Activated T-cell treated with anti-CD3 and anti-CD28 coated beads, Interleukin-2, amount 50 U/mL, for 48 hours (primary cell): ENCODE results near the gene PER3.
"Not testable (repeated sequence)": the region's sequence is repeated elsewhere in the genome, so short reads cannot be mapped to it uniquely, and the experiment has no call there.

Experiments used
- DNase-seq, 2 experiments: peaks; one replicate each; pipeline ENCODE4 v3.0.0-alpha.2; 2020

The PER3 gene

GRCh38 chr1:7780976-7781375 lies 3.1 kb upstream of the PER3 start:
- no peak for DNase-seq

GRCh38 chr1:7781501-7781900 lies 2.6 kb upstream of the PER3 start:
- no peak for DNase-seq

GRCh38 chr1:7781923-7782495 lies 2.1 kb upstream of the PER3 start:
- DNase-seq: peak in 1 of 2 experiments; percentile 24

DNA sequence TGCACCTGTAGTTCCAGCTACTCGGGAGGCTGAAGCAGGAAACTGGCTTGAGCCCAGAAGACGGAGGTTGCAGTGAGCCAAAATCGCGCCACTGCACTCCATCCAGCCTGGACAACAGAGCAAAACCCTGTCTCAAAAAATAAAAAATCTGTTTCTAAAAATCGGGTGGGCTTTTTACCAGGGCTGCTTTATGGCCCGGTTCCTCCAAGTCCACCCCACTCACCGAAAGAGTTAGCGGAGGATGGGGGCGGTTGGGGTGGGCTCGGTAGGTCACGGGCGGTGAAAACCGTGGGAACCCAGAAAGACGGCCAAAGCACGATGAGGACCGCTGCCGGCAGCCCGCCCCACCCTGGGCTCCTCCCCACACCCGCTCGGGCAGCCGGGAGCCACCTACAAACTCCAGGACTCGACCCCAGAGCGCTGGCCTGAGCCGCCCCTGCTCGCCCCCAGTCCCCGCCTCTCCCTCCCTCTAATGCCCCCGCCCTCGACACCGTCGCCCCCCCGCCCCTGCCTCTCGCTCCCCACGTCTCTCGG lies 846 bp upstream of the PER3 start:
- DNase-seq: peak; percentile 31 to 50

DNA sequence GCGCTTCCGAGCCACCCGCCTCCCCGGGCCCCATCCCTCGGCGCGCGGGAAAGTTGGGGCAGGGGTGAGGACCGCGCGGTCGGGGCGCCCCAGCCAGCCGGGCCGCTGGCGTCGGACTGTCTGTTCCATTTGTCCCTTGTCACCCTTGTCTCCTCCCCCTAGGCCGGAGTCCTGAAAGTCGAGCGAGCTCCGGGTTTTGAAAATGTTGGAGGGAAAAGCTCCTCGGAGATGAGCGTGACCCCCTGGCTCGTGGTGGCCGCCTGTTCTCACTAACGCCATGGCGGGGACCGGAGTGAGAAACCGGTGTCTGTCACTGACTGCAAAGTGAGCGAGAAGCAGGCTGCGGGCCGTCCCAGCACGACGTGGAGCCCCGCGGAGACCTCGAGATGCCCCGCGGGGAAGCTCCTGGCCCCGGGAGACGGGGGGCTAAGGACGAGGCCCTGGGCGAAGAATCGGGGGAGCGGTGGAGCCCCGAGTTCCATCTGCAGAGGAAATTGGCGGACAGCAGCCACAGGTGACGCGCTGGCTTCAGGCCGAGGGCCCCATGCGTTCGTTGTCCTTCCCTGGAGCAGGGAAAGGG lies 491 bp downstream of the PER3 start:
- no peak for DNase-seq

DNA sequence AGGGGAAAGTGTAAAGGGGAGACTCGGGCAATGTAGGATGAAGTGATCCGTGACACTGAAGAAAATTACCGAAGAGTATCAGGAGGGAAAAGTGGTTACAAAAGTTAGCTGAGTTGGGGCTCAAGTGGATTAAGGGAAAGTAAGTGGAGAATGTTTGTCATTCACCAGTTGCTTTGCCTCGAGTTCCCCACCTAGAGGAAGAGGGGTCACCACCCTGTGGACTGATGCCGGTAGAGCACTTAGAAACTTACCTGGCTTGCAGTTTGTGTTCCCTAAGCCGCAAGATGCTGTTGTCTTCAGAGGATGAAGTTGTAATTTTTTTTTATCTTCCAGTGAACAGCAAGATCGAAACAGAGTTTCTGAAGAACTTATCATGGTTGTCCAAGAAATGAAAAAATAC lies 1.0 kb downstream of the PER3 start:
- no peak for DNase-seq

GRCh38 chr1:7786795-7787194 lies 2.7 kb downstream of the PER3 start:
- DNase-seq: no peak

DNA sequence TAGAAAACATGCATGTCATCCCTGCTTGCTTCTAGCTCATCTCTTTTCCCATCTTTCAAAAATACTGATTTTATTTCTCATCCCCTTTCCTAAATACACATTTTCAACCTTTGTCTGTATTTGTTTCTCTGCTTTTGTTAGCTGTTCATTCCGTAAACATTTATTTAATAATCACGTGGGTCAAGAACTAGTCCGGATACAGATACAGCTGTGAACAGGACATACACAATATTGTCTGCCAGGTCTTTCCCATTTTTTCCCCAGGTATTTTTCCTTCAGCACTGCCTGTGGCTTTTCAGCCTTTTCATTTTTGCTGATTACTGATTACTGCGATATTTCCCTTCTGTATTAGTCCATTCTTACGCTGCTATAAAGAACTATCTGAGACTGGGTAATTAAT lies 5.7 kb downstream of the PER3 start:
- DNase-seq: no peak

- DNase-seq: not testable (repeated sequence)
Observed at GRCh38 chr1:7791027-7791426, 6.9 kb downstream of the PER3 start.

GRCh38 chr1:7795406-7795805 lies 11.3 kb downstream of the PER3 start:
- DNase-seq: no peak

GRCh38 chr1:7805460-7805859 lies 21.4 kb downstream of the PER3 start:
- no peak for DNase-seq

DNA sequence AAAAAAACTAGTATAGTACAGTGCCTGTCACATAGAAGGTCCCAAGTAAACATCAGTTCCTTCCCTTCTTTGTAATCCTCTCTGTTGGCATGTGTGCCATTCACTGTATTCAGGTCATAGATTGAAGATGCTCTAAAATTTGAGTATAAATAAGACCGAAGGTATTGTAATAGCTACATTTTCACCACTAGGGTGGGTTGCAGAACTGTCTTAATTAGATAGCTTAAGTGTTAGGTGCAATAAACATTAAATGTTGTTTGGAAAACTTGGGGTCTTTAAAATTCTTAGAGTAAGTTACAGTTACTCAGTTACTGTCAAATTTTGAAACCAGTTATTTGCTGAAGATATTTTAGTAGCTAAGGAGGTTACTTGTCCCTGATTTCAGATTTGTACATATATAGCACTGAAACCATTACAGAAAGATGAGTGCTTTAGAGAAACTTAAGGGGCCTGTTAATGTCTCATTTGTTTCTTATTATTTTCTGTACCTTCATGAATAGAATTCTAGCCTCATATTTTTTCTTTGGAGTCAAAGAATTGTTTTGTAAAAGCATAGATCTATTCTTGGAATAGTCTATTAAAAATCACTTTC lies 24.3 kb downstream of the PER3 start:
- no peak for DNase-seq

DNA sequence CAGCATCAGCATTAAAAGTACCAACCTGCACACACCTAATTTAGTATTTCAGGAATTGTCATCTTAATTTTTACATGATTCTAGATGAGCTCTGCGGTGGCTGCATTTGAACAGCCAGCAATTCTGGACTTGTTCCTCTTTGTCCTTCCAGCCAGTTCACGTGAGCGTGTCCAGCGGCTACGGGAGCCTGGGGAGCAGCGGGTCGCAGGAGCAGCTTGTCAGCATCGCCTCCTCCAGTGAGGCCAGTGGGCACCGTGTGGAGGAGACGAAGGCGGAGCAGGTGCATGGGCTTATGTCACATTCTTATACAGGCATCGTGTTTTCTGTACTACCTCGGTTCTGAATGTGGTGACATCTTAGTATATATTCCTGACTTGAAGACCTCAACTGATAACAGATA lies 25.7 kb downstream of the PER3 start:
- DNase-seq: no peak

- DNase-seq: peak; percentile 52 to 70
Observed at GRCh38 chr1:7810395-7810794, 26.3 kb downstream of the PER3 start.

DNA sequence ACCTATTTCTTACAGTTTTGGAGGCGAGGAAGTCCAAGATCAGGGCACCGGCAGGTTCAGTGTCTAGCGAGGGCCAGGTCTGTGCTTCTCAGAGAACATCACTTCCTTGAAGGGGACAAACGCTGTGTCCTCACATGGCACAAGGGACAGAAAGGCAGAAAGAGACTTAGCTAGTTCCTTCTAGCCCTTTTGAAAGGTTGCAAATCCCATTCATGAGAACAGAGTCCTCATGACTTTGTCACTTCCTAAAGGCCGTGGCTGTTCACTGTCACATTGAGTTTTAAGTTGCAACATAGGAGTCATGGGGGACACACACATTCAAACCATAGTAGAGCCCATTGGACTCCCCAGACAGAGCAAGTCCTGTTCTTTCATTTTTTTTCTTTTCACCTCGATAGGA lies 27.4 kb downstream of the PER3 start:
- DNase-seq: no peak

GRCh38 chr1:7813677-7814373 lies 29.7 kb downstream of the PER3 start:
- no peak for DNase-seq

DNA sequence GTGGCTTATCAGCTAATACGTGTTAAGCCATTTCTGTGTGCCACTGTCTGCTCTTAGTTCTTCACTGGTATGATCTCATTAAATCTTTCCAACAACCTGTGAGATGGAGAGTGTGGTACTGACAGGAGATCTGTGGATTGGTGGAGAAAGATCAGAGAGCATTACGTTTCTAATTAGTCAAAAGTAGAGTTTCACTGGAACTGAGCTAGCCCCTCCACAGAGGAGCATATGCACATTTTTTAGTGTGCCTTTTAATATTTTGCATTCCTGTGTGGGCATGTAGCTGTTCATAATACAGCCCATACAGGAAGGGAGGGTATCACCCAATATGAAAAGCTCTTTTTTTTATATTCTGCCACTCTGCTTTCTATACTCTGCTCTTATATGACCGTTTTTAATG lies 37.2 kb downstream of the PER3 start:
- no peak for DNase-seq

DNA sequence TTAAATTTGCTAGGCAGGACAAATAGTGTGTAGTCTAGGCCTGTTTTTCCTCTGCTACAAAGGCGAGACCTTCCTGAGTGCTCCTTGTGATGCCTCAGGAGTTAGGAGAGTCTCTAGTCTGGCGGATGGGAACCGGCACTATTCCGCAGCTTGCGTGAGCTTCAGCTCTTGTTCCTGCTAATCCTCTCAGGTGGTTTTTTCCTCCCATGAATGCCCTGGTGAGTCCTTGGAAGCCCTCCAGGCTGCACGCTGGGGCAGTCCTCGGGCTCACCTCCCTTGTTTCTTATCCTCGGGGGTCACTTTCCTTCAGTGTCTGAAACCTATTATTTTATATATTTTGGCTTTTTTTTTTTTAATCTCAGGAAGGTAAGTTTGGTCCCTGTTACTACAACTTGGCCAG lies 40.6 kb downstream of the PER3 start:
- no peak for DNase-seq

- DNase-seq: no peak
Observed at GRCh38 chr1:7826363-7826762, 42.3 kb downstream of the PER3 start.

- DNase-seq: peak; percentile 57 to 59
Observed at GRCh38 chr1:7827126-7827955, 43.2 kb downstream of the PER3 start.

DNA sequence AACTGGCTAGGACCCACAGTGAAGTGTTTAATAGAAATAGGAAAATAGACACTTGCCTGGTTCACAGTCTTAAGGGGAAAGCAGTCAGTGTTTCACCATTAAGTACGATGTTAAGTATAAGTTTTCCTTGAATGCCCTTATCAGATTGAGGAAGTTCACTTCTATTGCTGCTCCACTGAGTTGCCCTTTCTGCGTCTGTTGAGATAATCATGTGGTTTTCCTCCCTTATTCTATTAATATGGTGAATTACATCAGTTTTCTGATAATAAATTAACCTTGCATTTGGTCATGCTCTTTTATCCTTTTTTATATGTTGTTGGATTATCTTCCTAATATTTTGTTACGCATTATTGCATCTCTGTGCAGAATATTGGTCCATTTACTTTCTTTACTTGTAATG lies 47.4 kb downstream of the PER3 start:
- DNase-seq: no peak

DNA sequence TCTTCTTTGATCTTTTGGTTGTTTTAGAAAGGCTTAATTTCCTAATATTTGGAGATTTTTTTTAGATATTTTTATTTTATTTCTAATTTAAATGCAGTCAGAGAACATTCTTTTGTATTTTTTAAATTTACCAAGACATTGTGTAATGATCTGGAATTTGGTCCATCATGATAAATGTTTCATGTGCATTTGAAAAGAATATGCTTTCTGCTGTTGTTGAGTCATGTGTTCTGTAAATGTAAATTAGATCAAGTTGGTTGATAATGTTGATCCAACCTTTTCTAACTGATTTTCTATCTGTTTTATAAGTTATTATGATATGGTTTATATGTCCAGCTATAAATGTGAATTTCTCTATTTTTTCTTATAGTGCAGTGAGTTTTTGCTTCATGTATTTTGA lies 48.9 kb downstream of the PER3 start:
- DNase-seq: no peak

GRCh38 chr1:7838714-7839113 lies 54.6 kb downstream of the PER3 start:
- no peak for DNase-seq
